GF-D8 (cell line): ENCODE measurements around the gene IL12RB1.
"Not testable (repeated sequence)": the region's sequence is repeated elsewhere in the genome, so short reads cannot be mapped to it uniquely, and the experiment has no call there.

Experiments
- DNase-seq: peaks from one replicate; lab custom pipeline; 2025; lab: John Stamatoyannopoulos, UW

The IL12RB1 gene

GRCh38 chr19:18045307-18046050 is 41.3 kb downstream of the IL12RB1 start:
- no peak for DNase-seq

GRCh38 chr19:18044825-18045304 is 41.9 kb downstream of the IL12RB1 start:
- DNase-seq, result peak; percentile 81

- no peak for DNase-seq
Measured at GRCh38 chr19:18043676-18044075, 43.1 kb downstream of the IL12RB1 start.

- no peak for DNase-seq
Measured at GRCh38 chr19:18041054-18041453, 45.7 kb downstream of the IL12RB1 start.

GRCh38 chr19:18032102-18032501 is 54.6 kb downstream of the IL12RB1 start:
- not testable (repeated sequence) for DNase-seq

- DNase-seq, result peak; percentile 52
Measured at GRCh38 chr19:18031401-18031800, 55.3 kb downstream of the IL12RB1 start.

GRCh38 chr19:18029617-18030338 is 57.0 kb downstream of the IL12RB1 start:
- DNase-seq, result no peak

- DNase-seq, result no peak
Measured at GRCh38 chr19:18027151-18027550, 59.6 kb downstream of the IL12RB1 start.

GRCh38 chr19:18023622-18024251 is 63.0 kb downstream of the IL12RB1 start:
- peak; percentile 87 for DNase-seq

GRCh38 chr19:18021121-18021755 is 65.5 kb downstream of the IL12RB1 start:
- no peak for DNase-seq

GRCh38 chr19:18020212-18021085 is 66.3 kb downstream of the IL12RB1 start:
- DNase-seq, result no peak

GRCh38 chr19:18017275-18018083 is 69.3 kb downstream of the IL12RB1 start:
- no peak for DNase-seq

- no peak for DNase-seq
Measured at GRCh38 chr19:18016209-18016910, 70.4 kb downstream of the IL12RB1 start.

- no peak for DNase-seq
Measured at GRCh38 chr19:18014197-18014596, 72.5 kb downstream of the IL12RB1 start.

- DNase-seq, result no peak
Measured at GRCh38 chr19:18013210-18014111, 73.3 kb downstream of the IL12RB1 start.

- DNase-seq, result no peak
Measured at GRCh38 chr19:18010149-18010548, 76.6 kb downstream of the IL12RB1 start.

- no peak for DNase-seq
Measured at GRCh38 chr19:18009412-18010066, 77.2 kb downstream of the IL12RB1 start.
